ENCODE results near the gene SLC30A9.

Gene SLC30A9

DNA sequence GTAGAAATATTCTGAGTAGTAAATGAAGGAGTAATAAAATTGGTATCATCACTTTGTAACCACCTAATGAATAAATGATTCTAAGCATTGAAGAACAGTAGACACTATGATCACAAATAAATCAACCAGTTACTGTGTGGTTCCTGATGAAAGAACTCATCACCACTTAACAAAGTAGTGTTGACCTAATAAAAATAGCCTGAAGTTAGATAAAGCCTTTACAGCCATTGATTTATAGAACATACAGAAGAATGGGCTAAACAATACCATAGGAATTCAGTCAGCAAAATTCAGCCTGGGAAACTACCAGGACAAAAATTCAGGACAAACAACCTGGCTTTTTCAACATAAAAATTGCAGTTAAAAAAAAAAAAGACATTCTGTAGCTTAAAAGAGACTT, 9.0 kb downstream of the SLC30A9 start:
- DNase-seq (ENCODE audit: low read depth, low spot score) = no peak

DNA sequence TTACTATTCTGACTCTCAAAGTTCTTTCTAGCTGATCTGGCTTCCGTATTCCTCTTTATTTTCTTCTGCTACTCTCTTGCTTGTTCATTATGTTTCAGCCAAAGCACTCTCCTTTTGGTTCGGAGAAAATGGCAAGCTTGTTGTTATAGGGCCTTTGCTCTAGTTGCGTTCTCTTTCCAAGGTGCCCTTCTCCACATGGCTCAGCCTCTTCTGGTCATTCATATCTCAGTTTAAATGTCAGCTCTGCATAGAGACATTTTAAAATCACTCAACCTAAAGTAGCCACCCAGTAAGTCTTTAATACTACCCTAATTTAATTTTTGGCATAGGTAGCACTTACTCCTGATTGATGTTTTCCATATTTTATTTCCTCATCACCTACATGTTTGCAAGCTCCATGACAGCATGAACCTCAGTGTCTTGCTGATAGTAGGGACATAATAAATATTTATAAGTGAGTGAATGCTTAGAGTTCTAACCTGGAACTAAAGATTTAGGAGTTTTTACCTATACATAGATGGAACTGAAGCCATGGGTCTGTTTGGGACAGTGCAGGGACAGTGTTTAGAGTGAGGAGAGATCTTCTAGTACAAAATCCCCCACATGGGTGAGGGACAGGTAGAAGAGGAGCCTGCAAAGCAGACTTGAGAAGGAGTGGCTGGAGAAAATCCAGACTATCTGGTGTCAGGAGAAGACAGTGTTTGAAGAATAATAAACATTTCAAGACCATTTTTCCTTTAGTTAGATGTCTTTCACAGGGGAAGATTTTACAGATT, 17.9 kb downstream of the SLC30A9 start:
- no peak for DNase-seq (ENCODE audit: low read depth, low spot score)

DNA sequence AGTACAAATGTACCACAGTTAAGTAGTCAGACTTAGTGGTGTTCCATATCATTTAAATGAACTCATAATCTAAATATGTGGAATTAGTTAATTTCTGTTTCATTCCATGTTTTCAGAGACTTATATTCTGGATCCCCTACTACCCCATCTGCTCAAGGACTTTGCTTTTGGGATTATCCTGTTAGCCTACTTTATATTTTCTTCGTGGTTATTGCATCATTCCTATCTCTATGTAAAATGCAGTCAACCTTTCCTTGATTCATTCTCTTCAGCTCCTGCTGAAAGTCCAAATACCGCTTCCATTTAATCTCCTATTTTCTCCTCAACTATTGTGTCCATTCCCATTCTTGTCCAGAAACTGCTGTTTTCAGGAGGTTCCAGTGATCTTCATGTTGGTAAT, 25.1 kb downstream of the SLC30A9 start:
- no peak for DNase-seq (ENCODE audit: low read depth, low spot score)

DNA sequence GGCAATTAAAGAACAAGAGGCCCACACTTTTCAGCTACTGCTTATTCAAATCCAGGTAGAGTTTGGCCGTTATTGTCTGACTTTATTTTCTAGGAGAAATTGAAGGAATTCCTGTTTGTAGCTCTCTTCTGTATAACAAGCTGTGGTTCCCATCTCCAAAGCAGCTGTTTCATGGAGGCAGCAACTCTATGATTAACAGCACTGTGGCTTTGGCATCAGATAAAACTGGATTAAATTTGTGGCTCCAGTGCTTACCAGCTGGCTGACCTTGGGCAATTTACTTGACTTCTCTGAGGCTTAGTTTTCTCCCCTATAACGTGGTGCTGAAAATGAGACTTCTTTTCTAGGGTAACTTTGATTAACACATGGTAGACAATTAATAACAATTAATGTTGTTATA, 28.1 kb downstream of the SLC30A9 start:
- no peak for DNase-seq (ENCODE audit: low read depth, low spot score)

DNA sequence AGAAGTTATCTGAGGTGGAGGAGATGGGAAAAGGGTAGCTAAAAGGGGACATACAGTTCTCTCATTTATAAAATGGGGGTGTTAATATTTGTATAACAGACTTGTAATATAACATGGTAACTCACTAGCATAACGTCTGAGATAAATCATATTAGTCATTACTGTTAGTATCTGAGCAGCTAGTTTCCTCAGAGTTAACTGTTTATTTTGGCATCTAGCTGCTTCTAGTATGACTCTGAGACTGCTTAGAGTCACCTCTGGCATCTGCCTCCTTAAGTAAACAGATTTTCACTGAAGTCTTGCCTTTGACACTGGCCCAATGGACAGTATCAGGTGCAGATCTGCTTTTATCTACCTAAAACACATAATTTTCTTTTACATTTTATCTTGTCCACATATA, 58.1 kb downstream of the SLC30A9 start:
- no peak for DNase-seq (ENCODE audit: low read depth, low spot score)

DNA sequence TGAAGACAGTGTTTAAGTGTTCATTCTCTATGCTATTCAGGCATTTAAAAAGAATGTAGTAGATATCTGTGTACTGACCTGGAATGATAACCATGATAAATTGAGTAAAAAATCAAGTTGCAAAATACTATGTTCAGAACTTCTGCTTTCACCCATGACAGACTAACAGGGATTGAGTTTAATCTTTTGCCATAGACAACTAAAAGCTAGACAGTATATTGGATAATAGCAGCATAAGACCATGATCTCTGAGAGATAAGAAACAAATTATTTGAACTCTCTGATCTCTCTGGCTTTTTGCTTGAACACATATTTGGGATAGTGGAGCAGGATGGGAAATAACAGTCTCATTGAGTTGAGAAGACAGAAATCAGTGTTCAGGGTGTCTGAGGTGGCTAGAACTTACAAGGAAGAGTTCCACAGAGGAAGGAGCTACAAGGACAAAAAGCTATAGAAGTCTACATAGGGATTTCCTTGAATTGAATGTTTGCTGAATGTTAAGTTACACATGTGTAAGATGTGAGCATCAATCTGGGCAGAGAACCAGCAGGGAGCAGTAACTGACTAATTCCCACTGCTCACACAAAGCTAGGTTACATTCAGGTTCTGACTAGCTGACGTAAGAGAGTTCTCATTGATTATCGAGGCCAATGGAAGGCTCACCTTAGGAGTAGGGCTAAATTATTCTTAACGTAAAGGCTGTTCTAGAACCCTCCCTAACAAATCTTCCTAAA, 60.4 kb downstream of the SLC30A9 start:
- DNase-seq (ENCODE audit: low read depth, low spot score) = no peak

DNA sequence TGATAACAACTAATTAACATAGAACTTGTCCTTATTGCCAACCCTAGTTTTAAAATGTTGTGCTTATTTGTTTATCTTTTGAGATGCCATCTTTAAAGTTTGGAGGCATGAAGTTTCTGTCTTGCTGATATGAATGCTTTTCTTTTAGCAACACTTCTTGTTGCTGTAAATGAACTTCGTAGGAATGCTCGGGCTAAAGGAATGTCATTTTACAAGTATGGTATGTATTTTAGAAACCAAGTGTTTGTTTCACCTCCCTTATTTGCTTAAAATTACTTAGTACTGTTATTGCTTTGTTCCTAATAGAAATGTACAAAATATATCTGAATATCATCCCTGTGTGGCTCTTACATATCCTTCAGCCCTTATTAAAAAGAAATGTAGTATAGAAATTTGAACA, 76.1 kb downstream of the SLC30A9 start:
- DNase-seq (ENCODE audit: low read depth, low spot score) = no peak

DNA sequence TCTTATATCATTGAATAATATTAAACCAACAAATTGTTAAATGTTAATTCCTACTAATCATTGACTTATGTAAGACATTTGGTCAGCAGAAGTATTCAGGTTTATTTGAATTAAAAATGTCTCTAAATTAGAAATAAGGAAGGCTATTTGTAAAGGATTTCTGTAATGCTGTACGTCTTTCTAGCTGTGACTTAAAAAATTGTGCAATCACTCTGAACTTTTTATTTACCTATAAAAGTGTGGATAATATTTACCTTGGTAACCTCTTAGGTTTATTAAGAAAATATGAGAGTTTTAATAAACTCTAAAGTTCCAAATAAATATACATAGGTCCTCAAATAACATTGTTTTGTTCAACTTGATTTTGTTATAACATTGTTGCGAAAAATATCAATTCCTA, 76.9 kb downstream of the SLC30A9 start:
- DNase-seq (ENCODE audit: low read depth, low spot score) = no peak

DNA sequence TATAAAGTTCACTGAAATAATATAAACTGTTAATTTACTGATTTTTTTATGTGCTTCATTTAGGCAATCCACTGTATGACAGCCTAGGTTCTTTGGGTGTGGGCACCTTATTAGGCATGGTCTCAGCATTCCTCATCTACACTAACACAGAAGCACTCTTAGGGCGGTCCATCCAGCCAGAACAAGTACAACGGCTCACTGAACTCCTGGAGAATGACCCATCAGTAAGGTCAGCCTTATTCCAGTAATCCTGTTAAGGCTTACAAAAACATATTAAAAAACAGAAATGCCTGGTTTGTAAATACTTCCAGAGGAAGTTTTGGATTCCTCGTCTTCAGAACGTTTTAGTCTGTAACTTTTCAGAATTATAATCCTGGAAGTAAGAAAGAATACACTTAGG, 80.1 kb downstream of the SLC30A9 start:
- DNase-seq (ENCODE audit: low read depth, low spot score) = no peak

DNA sequence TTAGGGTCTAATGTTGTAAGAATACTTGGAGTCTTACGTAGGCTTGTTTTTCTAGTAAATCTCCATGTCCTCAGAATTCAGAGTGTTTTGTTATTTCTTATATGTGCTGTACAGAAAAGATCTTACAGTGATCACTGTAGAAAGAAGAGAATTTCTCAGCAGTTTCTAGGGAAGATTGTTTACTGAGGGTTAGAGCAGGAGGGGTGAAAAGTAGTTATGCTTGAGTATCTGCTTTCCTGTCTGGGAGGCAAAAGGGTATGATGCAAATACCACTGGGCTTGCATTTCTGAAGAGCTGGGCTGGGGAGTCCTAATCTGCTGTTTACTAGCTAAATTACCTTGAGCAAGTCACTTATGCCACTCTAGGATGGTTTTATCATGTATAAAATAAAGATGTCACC, 84.0 kb downstream of the SLC30A9 start:
- DNase-seq (ENCODE audit: low read depth, low spot score) = no peak

DNA sequence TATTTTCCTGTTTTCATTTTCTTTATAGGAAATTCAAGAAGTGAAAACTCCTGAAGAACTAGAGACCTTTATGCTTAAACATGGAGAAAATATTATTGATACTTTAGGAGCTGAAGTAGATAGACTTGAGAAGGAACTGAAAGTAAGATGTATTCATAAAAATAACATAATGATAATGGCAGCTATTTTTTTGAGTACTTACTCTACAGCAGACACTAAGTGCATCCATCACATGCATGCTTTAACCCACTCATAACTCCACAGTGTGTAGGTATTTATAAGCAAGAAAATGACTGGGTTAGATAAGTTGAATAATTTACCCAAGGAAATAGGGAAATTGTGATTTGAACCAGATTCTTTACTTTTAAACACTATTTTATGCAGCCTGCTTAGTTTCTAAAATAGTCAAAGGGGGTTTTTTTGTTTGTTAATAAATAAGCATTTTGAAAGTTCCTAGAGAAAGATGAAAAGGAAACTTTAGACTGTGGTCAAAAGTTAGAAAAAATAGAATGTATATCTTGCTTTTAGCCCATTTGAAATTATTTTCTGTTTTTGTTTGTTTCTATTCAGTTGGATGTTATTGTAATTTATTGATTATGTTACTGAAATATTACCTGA, 88.0 kb downstream of the SLC30A9 start:
- no peak for DNase-seq (ENCODE audit: low read depth, low spot score)

DNA sequence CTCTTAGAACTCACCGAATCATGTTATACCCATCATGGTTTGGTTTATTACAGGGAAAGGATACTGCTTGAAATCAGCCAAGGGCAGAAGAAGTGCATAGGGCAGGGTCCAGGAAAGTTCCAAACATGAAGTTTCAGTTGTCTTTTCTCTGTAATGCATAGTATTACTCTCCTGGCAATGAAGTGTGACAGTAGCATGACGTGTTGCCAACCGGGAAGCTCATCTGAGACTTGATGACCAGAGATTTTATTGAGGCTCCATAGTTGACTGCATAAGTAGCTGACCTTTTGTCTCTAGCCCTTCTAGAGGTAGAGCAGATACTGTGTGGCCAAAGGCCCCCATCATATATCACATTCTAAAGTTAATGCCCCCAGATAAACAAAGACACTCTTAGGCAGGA, 90.0 kb downstream of the SLC30A9 start:
- no peak for DNase-seq (ENCODE audit: low read depth, low spot score)

DNA sequence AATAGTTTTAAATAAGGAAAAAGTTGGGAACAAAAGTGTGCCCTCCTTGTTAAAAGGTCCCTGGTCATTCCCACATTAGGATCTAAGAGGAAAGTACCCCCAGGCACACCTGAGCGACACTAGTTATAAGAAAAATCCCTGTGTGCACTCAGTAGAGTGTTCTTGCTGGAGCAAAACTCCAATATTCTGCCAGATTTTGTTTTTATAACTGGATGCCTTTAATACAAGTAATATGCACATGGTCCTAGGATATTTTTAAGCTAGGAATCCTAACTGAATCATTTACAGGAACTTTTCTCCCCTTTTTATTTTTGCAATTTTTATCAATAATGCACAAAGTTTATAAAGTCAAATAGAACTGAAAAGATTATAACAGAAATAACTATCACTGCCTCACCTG, 93.5 kb downstream of the SLC30A9 start:
- DNase-seq (ENCODE audit: low read depth, low spot score) = no peak

DNA sequence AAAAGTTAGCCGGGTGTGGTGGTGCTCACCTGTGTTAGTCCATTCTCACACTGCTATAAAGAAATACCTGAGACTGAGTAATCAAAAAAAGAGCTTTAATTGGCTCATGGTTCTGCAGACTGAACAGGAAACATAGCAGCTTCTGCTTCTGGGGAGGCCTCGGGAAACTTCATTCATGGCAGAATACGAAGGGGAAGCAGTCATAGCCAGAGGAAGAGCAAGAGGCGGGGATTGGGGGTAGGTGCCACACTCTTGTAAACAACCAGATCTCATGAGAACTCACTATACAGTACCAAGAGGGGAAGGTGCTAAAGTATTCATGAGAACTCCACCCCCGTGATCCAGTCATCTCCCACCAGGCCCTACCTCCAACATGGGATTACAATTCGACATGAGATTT, 98.1 kb downstream of the SLC30A9 start:
- no peak for DNase-seq (ENCODE audit: low read depth, low spot score)

DNA sequence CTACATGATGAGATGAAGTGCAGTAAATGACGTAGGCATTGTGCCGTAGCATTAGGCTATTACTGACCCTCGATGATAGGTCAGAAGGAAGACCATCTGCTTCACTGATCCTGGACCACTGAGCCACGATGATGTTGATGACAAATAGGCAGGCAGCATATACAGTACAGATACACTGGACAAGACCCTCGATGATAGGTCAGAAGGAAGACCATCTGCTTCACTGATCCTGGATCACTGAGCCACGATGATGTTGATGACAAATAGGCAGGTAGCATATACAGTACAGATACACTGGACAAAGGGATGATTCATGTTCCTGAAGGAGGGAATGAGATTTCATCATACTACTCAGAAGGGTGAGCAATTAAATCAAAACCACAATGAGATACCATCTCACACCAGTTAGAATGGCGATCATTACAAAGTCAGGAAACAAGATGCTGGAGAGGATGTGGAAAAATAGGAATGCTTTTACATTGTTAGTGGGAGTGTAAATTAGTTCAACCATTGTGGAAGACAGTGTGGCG, 111.2 kb downstream of the SLC30A9 start:
- no peak for DNase-seq (ENCODE audit: low read depth, low spot score)

DNA sequence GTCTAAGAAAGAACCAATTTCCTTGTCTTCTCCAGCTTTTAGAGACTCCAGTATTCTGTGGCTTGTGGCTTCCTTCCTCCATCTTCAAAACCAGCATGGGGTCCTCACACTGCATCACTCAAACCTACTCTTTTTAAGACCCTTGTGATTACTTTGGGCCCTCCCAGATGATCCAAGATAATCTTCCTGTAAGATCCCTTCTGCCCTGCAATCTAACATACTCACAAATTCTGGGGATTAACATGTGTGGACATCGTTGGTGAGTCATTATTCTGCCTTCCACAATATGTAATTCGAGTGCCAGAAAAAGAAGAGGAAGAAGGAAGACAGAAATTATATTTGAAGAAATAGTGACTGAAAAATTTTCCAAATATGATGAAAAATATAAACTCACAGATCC, 114.2 kb downstream of the SLC30A9 start:
- no peak for DNase-seq (ENCODE audit: low read depth, low spot score)

DNA sequence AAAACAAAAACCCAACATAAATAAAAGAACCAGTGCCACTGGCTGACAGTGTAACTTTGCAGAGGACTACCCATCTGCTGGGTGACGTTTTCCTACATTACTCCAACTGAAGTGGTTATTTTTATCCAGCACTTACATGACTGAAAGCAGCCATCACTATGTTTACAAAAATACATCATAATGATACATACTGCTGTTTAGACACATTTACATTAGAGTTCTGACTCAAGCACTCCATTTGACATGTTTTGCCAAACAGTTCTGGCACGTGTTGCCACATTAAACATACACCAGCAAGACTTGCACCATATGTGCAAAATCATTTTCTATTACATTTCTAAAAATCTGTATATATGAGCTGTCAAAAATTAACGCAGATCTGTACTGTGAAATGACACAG, 122.5 kb downstream of the SLC30A9 start:
- no peak for DNase-seq (ENCODE audit: low read depth, low spot score)

DNA sequence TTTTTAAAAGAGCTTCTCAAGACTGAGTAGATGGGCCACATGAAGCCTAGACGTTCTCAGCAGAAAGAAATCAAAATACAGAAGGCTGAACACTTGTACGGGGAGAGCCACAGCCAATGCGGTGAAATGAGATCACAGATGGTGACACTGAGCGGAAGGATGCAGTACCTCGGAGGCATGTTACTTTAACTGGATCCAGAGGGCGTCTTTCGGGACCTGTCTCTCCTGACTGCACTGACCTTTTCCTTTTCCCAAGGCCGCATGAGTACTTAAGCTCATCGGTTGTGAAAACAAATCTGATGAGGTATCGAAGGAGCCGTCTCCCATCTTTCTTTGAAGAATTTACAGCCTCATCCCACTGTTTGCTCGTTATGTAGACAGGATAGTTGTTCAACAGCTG, 129.6 kb downstream of the SLC30A9 start:
- no peak for DNase-seq (ENCODE audit: low read depth, low spot score)

DNA sequence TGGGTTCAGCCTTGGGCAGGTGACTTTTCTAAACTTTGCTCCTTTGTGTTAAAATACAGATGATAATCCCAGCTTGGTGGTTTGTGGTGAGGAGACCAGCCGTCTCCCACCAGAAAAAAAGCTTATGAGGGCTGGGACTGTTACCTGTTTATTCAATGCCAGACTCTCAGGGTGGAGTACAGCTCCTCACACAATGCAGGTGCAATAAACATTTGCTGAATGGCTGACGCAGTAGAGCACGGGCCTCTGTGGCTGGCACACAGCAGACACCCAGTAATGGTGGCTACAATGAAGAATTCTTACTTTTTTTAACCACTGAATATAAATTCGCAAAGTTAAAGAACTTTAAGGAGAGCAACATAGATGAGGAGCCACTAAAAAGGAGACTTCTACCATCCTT, 131.9 kb downstream of the SLC30A9 start:
- no peak for DNase-seq (ENCODE audit: low read depth, low spot score)

DNA sequence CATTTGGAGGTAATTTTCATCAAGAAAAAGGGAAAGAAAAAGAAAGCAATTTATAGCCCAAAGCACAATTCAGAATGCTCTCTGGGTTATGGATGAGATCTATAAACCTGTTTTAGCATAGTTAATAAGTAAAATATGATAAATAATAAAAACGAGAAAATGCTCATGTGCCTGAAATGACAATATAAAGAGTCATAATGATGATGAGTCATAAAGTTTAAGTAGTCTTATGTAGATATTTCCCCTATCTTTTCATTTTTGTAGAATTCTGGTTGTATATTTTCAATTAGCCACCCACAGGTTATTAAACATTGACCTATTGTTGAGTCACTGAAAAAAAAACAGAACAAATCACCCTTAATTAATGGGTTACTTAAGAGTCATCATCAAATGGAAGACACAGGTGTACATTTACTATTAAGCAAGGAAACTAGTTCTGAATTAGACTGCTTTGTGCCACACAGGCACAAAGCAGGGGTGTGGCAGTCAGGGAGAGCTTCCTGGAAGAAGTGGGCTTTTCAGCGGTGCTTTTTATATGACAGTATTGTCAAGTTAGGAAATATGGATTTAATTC, 132.8 kb downstream of the SLC30A9 start:
- DNase-seq (ENCODE audit: low read depth, low spot score) = no peak

DNA sequence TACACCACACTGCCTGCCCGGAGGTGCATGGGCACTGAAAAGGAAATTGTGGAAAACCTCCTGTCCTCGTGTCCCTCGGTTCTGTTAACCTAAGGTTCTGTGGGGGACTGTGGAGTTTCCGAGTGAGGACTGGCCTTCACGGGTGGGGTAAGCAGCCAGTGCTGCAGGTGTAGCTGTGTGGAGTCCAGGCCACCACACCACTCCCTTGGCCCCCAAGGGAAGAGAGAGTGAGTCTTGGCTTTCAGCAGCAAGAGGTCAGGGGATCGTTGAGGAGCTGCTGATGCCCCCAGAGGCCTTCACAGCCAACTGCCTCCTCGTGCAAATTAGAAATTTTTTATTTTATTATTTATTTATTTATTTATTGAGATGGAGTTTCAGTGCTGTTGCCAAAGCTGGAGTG, 141.8 kb downstream of the SLC30A9 start:
- DNase-seq (ENCODE audit: low read depth, low spot score) = no peak

DNA sequence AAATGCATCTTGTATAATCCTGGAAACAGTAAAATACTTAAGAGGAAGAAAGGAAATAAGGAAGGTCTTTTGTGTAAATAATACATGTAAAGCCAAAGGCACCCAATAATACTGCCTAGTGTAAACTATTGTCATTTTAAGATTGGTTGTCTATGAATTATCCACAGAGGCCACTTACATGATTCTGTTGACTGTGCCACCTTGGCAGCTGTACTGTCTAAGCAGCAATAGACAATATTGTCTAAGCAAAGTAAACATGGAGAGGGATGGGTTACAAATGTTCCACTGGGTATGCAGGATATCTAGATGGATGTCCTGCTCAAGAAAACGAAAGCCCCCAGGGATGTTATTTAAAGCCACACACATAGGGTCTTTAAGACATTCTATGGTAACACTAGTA, 142.7 kb downstream of the SLC30A9 start:
- no peak for DNase-seq (ENCODE audit: low read depth, low spot score)
